OCI-LY1 (cell line): ENCODE results near the gene ARHGEF35.
"Not testable (repeated sequence)": the region's sequence is repeated elsewhere in the genome, so short reads cannot be mapped to it uniquely, and the experiment has no call there.

Experiments
- H2AFZ ChIP-seq: fragments of 200-600 bp; sonication (generic), shearing (Covaris generic); 2 replicates; pipeline ENCODE4 v1.6.0; 2014; ENCODE audit warnings: antibody characterized with exemption, mild to moderate bottlenecking, low read length
- H3F3A ChIP-seq: fragments of 200-600 bp; sonication (generic), shearing (Covaris generic); 2 replicates; pipeline ENCODE4 v1.6.0; 2014; ENCODE audit warnings: mild to moderate bottlenecking, antibody characterized with exemption, low read length, moderate library complexity; ENCODE audit not compliant: insufficient read depth
- H3K27ac ChIP-seq: fragments of 200-600 bp; sonication (generic); 2 replicates; pipeline ENCODE4 v1.5.1; 2014; ENCODE audit warnings: low read length, mixed run types, mild to moderate bottlenecking, low read depth; ENCODE audit not compliant: poor library complexity, severe bottlenecking
- H3K27me3 ChIP-seq: fragments of 200-600 bp; sonication (generic); 2 replicates; pipeline ENCODE4 v1.6.0; 2014; ENCODE audit warnings: antibody characterized with exemption, mild to moderate bottlenecking, low read length, moderate library complexity; ENCODE audit not compliant: insufficient read depth
- H3K36me3 ChIP-seq: fragments of 200-600 bp; sonication (generic); 2 replicates; pipeline ENCODE4 v1.6.1; 2014; ENCODE audit warnings: mild to moderate bottlenecking, antibody characterized with exemption, low read length, moderate library complexity, mixed read lengths; ENCODE audit not compliant: insufficient read depth
- H3K4me1 ChIP-seq: fragments of 200-600 bp; sonication (generic); 2 replicates; pipeline ENCODE4 v1.5.1; 2014; ENCODE audit warnings: mild to moderate bottlenecking, low read length, moderate library complexity; ENCODE audit not compliant: insufficient read depth, severe bottlenecking
- H3K4me2 ChIP-seq: fragments of 200-600 bp; sonication (generic), shearing (Covaris generic); 2 replicates; pipeline ENCODE4 v1.6.1; 2014; ENCODE audit warnings: low read length
- H3K4me3 ChIP-seq: fragments of 200-600 bp; sonication (generic); 2 replicates; pipeline ENCODE4 v1.5.1; 2014; ENCODE audit warnings: low read length, low read depth, mild to moderate bottlenecking, mixed read lengths; ENCODE audit not compliant: poor library complexity, severe bottlenecking
- H3K79me2 ChIP-seq: fragments of 200-600 bp; shearing (Covaris generic); 2 replicates; pipeline ENCODE4 v1.6.1; 2016; ENCODE audit warnings: mixed run types, low read length, mixed read lengths; ENCODE audit not compliant: insufficient read depth
- H3K9ac ChIP-seq: fragments of 200-600 bp; sonication (generic), shearing (Covaris generic); 2 replicates; pipeline ENCODE4 v1.6.1; 2014; ENCODE audit warnings: mild to moderate bottlenecking, low read length, mixed read lengths
- H3K9me2 ChIP-seq: fragments of 200-600 bp; sonication (generic), shearing (Covaris generic); 2 replicates; pipeline ENCODE4 v1.6.1; 2014; ENCODE audit warnings: low read depth, mild to moderate bottlenecking, low read length, mixed read lengths
- H3K9me3 ChIP-seq: fragments of 200-600 bp; shearing (Covaris generic); 2 replicates; pipeline ENCODE4 v1.6.1; 2014; ENCODE audit warnings: low read length, mixed read lengths
- H4K20me1 ChIP-seq: fragments of 200-600 bp; sonication (generic), shearing (Covaris generic); 2 replicates; pipeline ENCODE4 v1.6.0; 2016; ENCODE audit warnings: mild to moderate bottlenecking, low read length; ENCODE audit not compliant: insufficient read depth

Gene ARHGEF35

GRCh38 chr7:144198934-144199333, 3.3 kb upstream of the ARHGEF35 start:
- not testable (repeated sequence) for H3K27ac ChIP-seq, H3K4me3 ChIP-seq, H3K9me2 ChIP-seq, H3K4me2 ChIP-seq, H3K4me1 ChIP-seq, H3K36me3 ChIP-seq, H3K9me3 ChIP-seq, H4K20me1 ChIP-seq, H3K79me2 ChIP-seq, H3F3A ChIP-seq, H3K9ac ChIP-seq, H2AFZ ChIP-seq, H3K27me3 ChIP-seq

DNA sequence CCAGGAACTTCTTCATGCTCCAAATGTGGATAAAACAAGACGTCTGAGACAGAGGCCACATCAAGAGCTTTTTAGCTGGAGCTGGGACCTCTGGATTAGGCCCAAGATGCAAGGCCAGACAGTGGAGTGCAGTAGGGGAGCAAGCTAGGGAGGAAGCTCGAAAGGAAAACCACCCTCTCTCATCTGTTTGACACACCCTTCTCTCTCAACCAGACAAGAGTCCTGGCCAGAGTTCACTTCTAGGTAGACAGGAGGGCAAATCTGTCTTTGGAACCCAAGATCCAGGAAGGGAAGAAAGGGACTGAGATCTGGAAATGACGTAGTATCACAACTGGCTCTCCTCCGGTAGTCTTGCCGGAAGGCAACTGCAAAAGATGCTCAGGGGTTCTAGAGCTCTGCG, 1.2 kb downstream of the ARHGEF35 start:
- not testable (repeated sequence) for H3K4me1 ChIP-seq, H2AFZ ChIP-seq, H3F3A ChIP-seq, H3K27me3 ChIP-seq, H3K9me3 ChIP-seq, H3K27ac ChIP-seq, H3K79me2 ChIP-seq, H3K4me2 ChIP-seq, H3K36me3 ChIP-seq, H4K20me1 ChIP-seq, H3K9ac ChIP-seq, H3K4me3 ChIP-seq, H3K9me2 ChIP-seq

- H2AFZ ChIP-seq, H3K9me3 ChIP-seq, H3K9ac ChIP-seq, H3K4me2 ChIP-seq, H3F3A ChIP-seq, H3K27me3 ChIP-seq, H3K9me2 ChIP-seq, H3K79me2 ChIP-seq, H3K36me3 ChIP-seq, H3K27ac ChIP-seq, H3K4me1 ChIP-seq, H3K4me3 ChIP-seq, H4K20me1 ChIP-seq: not testable (repeated sequence)
These were observed 1.9 kb downstream of the ARHGEF35 start for GRCh38 chr7:144193782-144194181.

DNA sequence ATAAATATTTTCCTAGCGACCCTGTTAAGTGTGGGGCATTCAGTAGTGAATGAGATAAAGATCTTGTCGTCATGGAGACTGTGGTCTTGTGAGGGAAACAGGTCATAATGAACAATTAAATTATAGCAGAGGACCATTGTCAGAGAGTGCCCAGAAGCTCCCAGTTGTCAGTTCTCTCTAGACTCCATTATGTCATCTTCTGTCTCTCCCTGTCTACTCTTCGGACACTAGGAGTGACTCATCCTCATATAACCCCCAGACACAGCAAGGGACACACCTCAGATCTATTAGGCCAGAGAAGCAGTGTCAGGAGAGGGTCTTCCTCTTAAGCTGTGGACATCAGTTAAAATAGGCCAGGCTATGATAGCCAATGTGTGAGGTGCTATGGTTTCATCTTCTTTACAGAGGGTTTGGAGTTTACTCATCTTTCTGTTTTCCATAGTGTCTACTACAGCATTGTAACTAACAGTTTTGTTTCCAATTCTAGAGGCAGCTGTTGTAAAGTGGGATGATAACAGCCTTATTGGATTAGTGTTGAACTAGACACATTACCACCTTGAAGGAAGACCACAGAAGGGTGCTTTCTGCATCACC, 7.0 kb downstream of the ARHGEF35 start:
- H3K27ac ChIP-seq, H3K36me3 ChIP-seq, H3F3A ChIP-seq, H3K9me2 ChIP-seq, H4K20me1 ChIP-seq, H3K4me1 ChIP-seq, H3K4me3 ChIP-seq, H2AFZ ChIP-seq, H3K9ac ChIP-seq, H3K79me2 ChIP-seq, H3K4me2 ChIP-seq, H3K27me3 ChIP-seq, H3K9me3 ChIP-seq: not testable (repeated sequence)

DNA sequence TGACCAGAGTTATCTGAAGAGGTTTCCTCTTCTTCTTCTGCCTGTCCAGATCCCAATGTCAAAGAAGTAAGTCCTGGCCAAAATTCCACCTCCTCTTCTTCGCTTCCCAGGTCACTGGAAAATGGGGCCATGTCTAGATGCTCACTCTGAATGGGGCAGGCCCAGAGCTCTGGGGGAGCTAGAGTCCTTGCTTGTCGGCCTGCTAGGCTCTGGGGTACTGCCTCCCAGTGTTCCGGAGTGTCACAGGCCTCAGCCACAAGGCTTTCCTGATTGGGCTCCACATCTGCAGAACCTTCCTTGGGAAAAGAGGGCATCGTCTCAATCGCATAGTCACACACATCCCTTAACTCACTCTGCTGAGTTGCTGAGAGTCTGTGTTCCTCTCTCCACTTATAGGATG, 7.8 kb downstream of the ARHGEF35 start:
- not testable (repeated sequence) for H3K4me3 ChIP-seq, H3F3A ChIP-seq, H3K36me3 ChIP-seq, H3K79me2 ChIP-seq, H4K20me1 ChIP-seq, H3K27me3 ChIP-seq, H3K4me2 ChIP-seq, H3K9me3 ChIP-seq, H3K4me1 ChIP-seq, H3K9me2 ChIP-seq, H3K9ac ChIP-seq, H3K27ac ChIP-seq, H2AFZ ChIP-seq

DNA sequence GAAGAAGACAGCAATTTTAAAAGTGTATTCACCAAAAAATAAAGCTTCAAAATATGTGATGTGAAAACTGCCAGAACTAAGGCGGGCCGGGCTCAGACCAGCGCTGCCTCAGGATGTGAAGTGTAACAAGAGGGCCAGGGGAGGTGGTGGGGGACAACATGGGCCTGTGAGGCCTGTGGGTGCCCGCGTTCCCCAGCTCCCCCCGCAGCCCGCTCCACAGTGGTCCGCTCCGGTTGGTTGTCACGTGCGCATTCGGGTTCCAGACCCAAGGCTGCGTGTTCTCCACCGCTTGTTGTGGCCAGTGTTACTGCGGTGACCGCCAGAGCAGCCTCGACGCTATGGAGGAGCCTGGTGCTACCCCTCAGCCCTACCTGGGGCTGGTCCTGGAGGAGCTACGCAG, 12.5 kb downstream of the ARHGEF35 start, which contains the start of gene CTAGE4:
TSS of gene CTAGE4 (plus strand) at position 301 of the 400 bp plus-strand sequence. CDS start at position 339, 38 bp downstream.
- not testable (repeated sequence) for H3K27me3 ChIP-seq, H3F3A ChIP-seq, H3K36me3 ChIP-seq, H3K4me3 ChIP-seq, H3K4me2 ChIP-seq, H3K9me3 ChIP-seq, H3K27ac ChIP-seq, H2AFZ ChIP-seq, H3K4me1 ChIP-seq, H4K20me1 ChIP-seq, H3K9me2 ChIP-seq, H3K9ac ChIP-seq, H3K79me2 ChIP-seq

DNA sequence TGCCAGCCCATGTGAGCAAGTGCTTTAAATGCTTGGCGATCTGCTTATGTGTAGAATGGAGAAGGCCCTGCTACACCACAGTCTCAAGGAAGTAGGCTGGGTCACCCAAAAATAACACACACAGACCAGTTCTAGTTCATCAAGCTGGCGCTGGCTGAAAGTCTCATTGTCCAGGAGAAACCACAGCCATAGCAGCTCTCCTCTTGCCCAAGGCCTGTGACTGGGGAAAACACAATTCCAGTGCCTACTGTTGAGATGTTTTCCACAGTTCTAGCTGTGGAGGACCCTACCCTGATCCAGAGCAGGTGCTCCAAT, 16.5 kb downstream of the ARHGEF35 start:
- H3F3A ChIP-seq, H2AFZ ChIP-seq, H3K27ac ChIP-seq, H3K9me3 ChIP-seq, H3K4me3 ChIP-seq, H3K27me3 ChIP-seq, H3K9me2 ChIP-seq, H4K20me1 ChIP-seq, H3K9ac ChIP-seq, H3K4me1 ChIP-seq, H3K4me2 ChIP-seq, H3K36me3 ChIP-seq, H3K79me2 ChIP-seq: not testable (repeated sequence)
